ENCODE data around the gene GDF11.
"Not testable (repeated sequence)": the region's sequence is repeated elsewhere in the genome, so short reads cannot be mapped to it uniquely, and the experiment has no call there.

GDF11 gene

GRCh38 chr12:55741931-55742680 lies 816 bp upstream of the GDF11 start:
- DNase-seq (ENCODE audit: low spot score) = no peak

- peak; percentile 38 for DNase-seq (ENCODE audit: low spot score)
These were observed 751 bp downstream of the GDF11 start for GRCh38 chr12:55743406-55744339.

- no peak for DNase-seq (ENCODE audit: low spot score)
These were observed 1.6 kb downstream of the GDF11 start for GRCh38 chr12:55744340-55745030.

GRCh38 chr12:55745361-55746173 lies 2.6 kb downstream of the GDF11 start:
- no peak for DNase-seq (ENCODE audit: low spot score)

- no peak for DNase-seq (ENCODE audit: low spot score)
These were observed 3.4 kb downstream of the GDF11 start for GRCh38 chr12:55746174-55746912.

- DNase-seq (ENCODE audit: low spot score) = no peak
These were observed 4.0 kb downstream of the GDF11 start for GRCh38 chr12:55746913-55747231.

GRCh38 chr12:55748230-55748993 lies 5.5 kb downstream of the GDF11 start:
- DNase-seq (ENCODE audit: low spot score) = no peak

GRCh38 chr12:55755246-55755645 lies 12.3 kb downstream of the GDF11 start:
- no peak for DNase-seq (ENCODE audit: low spot score)

GRCh38 chr12:55757701-55758100 lies 14.8 kb downstream of the GDF11 start:
- no peak for DNase-seq (ENCODE audit: low spot score)

- not testable (repeated sequence) for DNase-seq (ENCODE audit: low spot score)
These were observed 15.7 kb downstream of the GDF11 start for GRCh38 chr12:55758575-55758974.

- no peak for DNase-seq (ENCODE audit: low spot score)
These were observed 17.7 kb downstream of the GDF11 start for GRCh38 chr12:55760663-55761062.

GRCh38 chr12:55762646-55763045 lies 19.7 kb downstream of the GDF11 start:
- DNase-seq (ENCODE audit: low spot score) = no peak

GRCh38 chr12:55765736-55766290 lies 22.9 kb downstream of the GDF11 start:
- no peak for DNase-seq (ENCODE audit: low spot score)

- DNase-seq (ENCODE audit: low spot score) = no peak
These were observed 24.2 kb downstream of the GDF11 start for GRCh38 chr12:55767156-55767555.

GRCh38 chr12:55771736-55772135 lies 28.8 kb downstream of the GDF11 start:
- DNase-seq (ENCODE audit: low spot score) = no peak

GRCh38 chr12:55777856-55778255 lies 34.9 kb downstream of the GDF11 start:
- no peak for DNase-seq (ENCODE audit: low spot score)

GRCh38 chr12:55780685-55781084 lies 37.8 kb downstream of the GDF11 start:
- DNase-seq (ENCODE audit: low spot score) = no peak

GRCh38 chr12:55788546-55788945 lies 45.6 kb downstream of the GDF11 start:
- DNase-seq (ENCODE audit: low spot score) = no peak

- no peak for DNase-seq (ENCODE audit: low spot score)
These were observed 46.2 kb downstream of the GDF11 start for GRCh38 chr12:55789171-55789570.

GRCh38 chr12:55789893-55790292 lies 47.0 kb downstream of the GDF11 start:
- DNase-seq (ENCODE audit: low spot score) = no peak
